SK-N-SH (cell line): ENCODE data around the gene EBP. TPM values are rescaled to one million over a fixed set of nuclear protein-coding genes. Genes with fewer than 3 reads are reported as not detected.

ENCODE experiments used
- CTCF ChIA-PET: fragments of 300-600, 350-600 bp; formaldehyde crosslinking; extraction: SDS; loops from one replicate; lab custom pipeline; 2021; lab: Yijun Ruan, JAX
- POLR2A ChIA-PET: fragments of 350-600 bp; sonication (Branson Sonifier 250); formaldehyde crosslinking; extraction: SDS; loops from one replicate; lab custom pipeline; 2020; ENCODE audit warnings: antibody characterized with exemption, inconsistent platforms; lab: Yijun Ruan, JAX
- DNase-seq: peaks from one replicate; pipeline ENCODE4 v3.0.0; 2012
- H2AFZ ChIP-seq: fragments of 200-600 bp; sonication (generic); 2 replicates; pipeline ENCODE4 v1.8.1; 2016; ENCODE audit warnings: antibody characterized with exemption, mild to moderate bottlenecking, low read depth
- H3F3A ChIP-seq: fragments of 200-600 bp; sonication (generic); replicated peaks from 2 replicates; pipeline ENCODE3; 2016; ENCODE audit warnings: antibody characterized with exemption, mild to moderate bottlenecking; ENCODE audit not compliant: insufficient read depth
- H3K27ac ChIP-seq, 2 experiments: fragments of 200-500 bp in 1 of 2; fragments of 200-600 bp in 1 of 2; sonication (Bioruptor generic) in 1 of 2; sonication (generic), shearing (Covaris generic) in 1 of 2; 2 replicates each; pipeline versions ENCODE4 v1.5.1 to v1.6.1; 2014 to 2016; ENCODE audit warnings: low read depth in 2 of 2, inconsistent platforms in 1 of 2, low read length in 1 of 2, mild to moderate bottlenecking in 1 of 2, mixed read lengths in 1 of 2
- H3K27me3 ChIP-seq: fragments of 200-600 bp; sonication (generic), shearing (Covaris generic); 2 replicates; pipeline ENCODE4 v1.6.1; 2016; ENCODE audit warnings: mixed run types; ENCODE audit not compliant: insufficient read depth
- H3K36me3 ChIP-seq, 2 experiments: fragments of 200-500 bp in 1 of 2; fragments of 200-600 bp in 1 of 2; sonication (Bioruptor generic) in 1 of 2; sonication (generic) in 1 of 2; replicated peaks in 1 of 2; 2 replicates each; pipeline versions ENCODE3 to v1.5.1; 2014 to 2016; ENCODE audit warnings: low read length in 1 of 2, mild to moderate bottlenecking in 1 of 2; ENCODE audit not compliant: insufficient read depth in 2 of 2, control insufficient read depth in 1 of 2
- H3K4me1 ChIP-seq, 2 experiments: fragments of 200-500 bp in 1 of 2; fragments of 200-600 bp in 1 of 2; sonication (Bioruptor generic) in 1 of 2; sonication (generic), shearing (Covaris generic) in 1 of 2; 2 replicates each; pipeline versions ENCODE4 v1.5.1 to v1.6.1; 2014 to 2016; ENCODE audit warnings: low read depth in 1 of 2, low read length in 1 of 2, mixed run types in 1 of 2; ENCODE audit not compliant: insufficient read depth in 2 of 2, control insufficient read depth in 1 of 2
- H3K4me2 ChIP-seq: fragments of 200-600 bp; sonication (generic), shearing (Covaris generic); 2 replicates; pipeline ENCODE4 v1.6.1; 2017; ENCODE audit warnings: mixed run types
- H3K4me3 ChIP-seq, 2 experiments: fragments of 200-500 bp in 1 of 2; fragments of 200-600 bp in 1 of 2; sonication (Bioruptor generic) in 1 of 2; sonication (generic), shearing (Covaris generic) in 1 of 2; 2 replicates each; pipeline versions ENCODE4 v1.5.1 to v1.8.1; 2014 to 2016; ENCODE audit warnings: low read depth in 2 of 2, inconsistent platforms in 1 of 2, low read length in 1 of 2, mild to moderate bottlenecking in 1 of 2, mixed read lengths in 1 of 2, moderate library complexity in 1 of 2
- H3K79me2 ChIP-seq: fragments of 200-600 bp; sonication (generic); 2 replicates; pipeline ENCODE4 v1.8.1; 2017; ENCODE audit warnings: mild to moderate bottlenecking; ENCODE audit not compliant: insufficient read depth
- H3K9ac ChIP-seq: fragments of 200-600 bp; sonication (generic); 2 replicates; pipeline ENCODE4 v1.6.1; 2017; ENCODE audit warnings: mixed run types
- H3K9me2 ChIP-seq: fragments of 200-600 bp; sonication (generic); 2 replicates; pipeline ENCODE4 v1.6.1; 2017; ENCODE audit warnings: mixed run types
- H3K9me3 ChIP-seq: fragments of 200-600 bp; sonication (generic); 2 replicates; pipeline ENCODE4 v1.6.1; 2017; ENCODE audit warnings: mixed run types, mild to moderate bottlenecking, moderate library complexity
- H4K20me1 ChIP-seq: fragments of 200-600 bp; sonication (generic); 2 replicates; pipeline ENCODE4 v1.6.1; 2017; ENCODE audit warnings: mild to moderate bottlenecking, mixed run types; ENCODE audit not compliant: insufficient read depth
- CHD2 ChIP-seq: fragments of 150-350 bp; IDR thresholded peaks from 2 replicates; pipeline ENCODE4 v1.6.1; 2018; ENCODE audit warnings: low read length; ENCODE audit not compliant: partially characterized antibody
- EZH2phosphoT487 ChIP-seq: fragments of 200-600 bp; sonication (generic); IDR thresholded peaks from 2 replicates; pipeline ENCODE4 v1.6.1; 2017; ENCODE audit warnings: low read depth, mixed run types, mild to moderate bottlenecking, antibody characterized with exemption, moderate library complexity, borderline replicate concordance
- FOXJ3 ChIP-seq: sonication (generic); formaldehyde crosslinking; IDR thresholded peaks from 2 replicates; pipeline ENCODE4 v1.5.1; 2020; ENCODE audit warnings: mild to moderate bottlenecking, missing genetic modification reagents
- FOXM1 ChIP-seq: IDR thresholded peaks from 2 replicates; pipeline ENCODE4 v1.4.0; 2012; ENCODE audit warnings: low read depth, mild to moderate bottlenecking
- GATA2 ChIP-seq: sonication (generic); formaldehyde crosslinking; IDR thresholded peaks from 2 replicates; pipeline ENCODE4 v1.5.0; 2020; ENCODE audit warnings: mild to moderate bottlenecking, missing genetic modification reagents
- MEF2A ChIP-seq: IDR thresholded peaks from 2 replicates; pipeline ENCODE4 v1.4.0; 2012; ENCODE audit warnings: low read depth, borderline replicate concordance
- NFIC ChIP-seq: IDR thresholded peaks from 2 replicates; pipeline ENCODE4 v1.4.0; 2012; ENCODE audit warnings: borderline replicate concordance
- POLR2AphosphoS5 ChIP-seq: IDR thresholded peaks from 2 replicates; pipeline ENCODE4 v1.6.1; 2012; ENCODE audit warnings: low read depth, low read length
- RCOR1 ChIP-seq: fragments of 150-350 bp; IDR thresholded peaks from 2 replicates; pipeline ENCODE4 v1.6.1; 2017; ENCODE audit warnings: antibody characterized with exemption, low read length
- RFX5 ChIP-seq: IDR thresholded peaks from 2 replicates; pipeline ENCODE4 v1.6.1; 2012; ENCODE audit warnings: mild to moderate bottlenecking, improper control_type of control experiment, low read length
- RXRA ChIP-seq: IDR thresholded peaks from 2 replicates; pipeline ENCODE4 v1.4.0; 2012; ENCODE audit warnings: low read depth, mild to moderate bottlenecking, borderline replicate concordance
- TAF1 ChIP-seq: IDR thresholded peaks from 2 replicates; pipeline ENCODE4 v1.6.1; 2012; ENCODE audit warnings: low read depth, mild to moderate bottlenecking, low read length, moderate library complexity, borderline replicate concordance
- USF2 ChIP-seq: fragments of 150-350 bp; IDR thresholded peaks from 2 replicates; pipeline ENCODE4 v1.6.1; 2017; ENCODE audit warnings: antibody characterized with exemption, low read length, low read depth, borderline replicate concordance
- WGBS: methylation state at CpG from one replicate; pipeline ENCODE4 v1.1.6; 2017; ENCODE audit warnings: low lambda C conversion rate; 5-methylcytosine and 5-hydroxymethylcytosine counted together
- polyA plus RNA-seq, 3 experiments: library from polyadenylated mRNA; depleted of rRNA; stranded (reverse); fragments of >200 nt; gene quantifications; 2 replicates each; pipeline ENCODE4 v1.2.3, GENCODE V29; 2012
- TF ChIP-seq, protein P1 (sequence below): IDR thresholded peaks from 2 replicates; pipeline ENCODE4 v1.4.0; 2012; ENCODE audit warnings: low read depth
- TF ChIP-seq, protein P2 (sequence below): fragments of 150-350 bp; IDR thresholded peaks from 2 replicates; pipeline ENCODE4 v1.6.1; 2016; ENCODE audit warnings: mild to moderate bottlenecking, low read depth, low read length

Gene EBP
- polyA plus RNA-seq, 1 of the 3 experiments (the other 2 are of a cell fraction), result 30.2 TPM

DNA sequence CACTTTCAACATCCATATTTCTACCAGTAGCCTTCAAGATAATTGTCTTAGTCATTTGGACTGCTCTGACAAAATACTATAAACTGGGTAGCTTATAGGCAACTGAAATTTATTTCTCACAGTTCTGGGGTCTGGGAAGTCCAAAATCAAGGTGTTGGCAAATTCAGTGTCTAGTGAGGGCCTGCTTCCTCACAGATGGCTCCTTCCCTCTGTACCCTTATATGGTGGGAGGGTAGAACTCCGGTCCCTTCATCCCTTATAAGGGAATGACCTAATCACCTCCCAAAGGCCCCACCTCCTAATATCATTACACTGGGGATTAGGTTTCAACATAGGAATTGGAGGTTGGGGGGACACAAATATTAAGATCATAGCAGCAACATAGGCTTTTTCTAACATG lies 10.6 kb downstream of the EBP start:
- H2AFZ ChIP-seq, result peak overlapping the region; percentile 48; the same call in 1 of the 2 replicates
- POLR2A ChIA-PET, result no interaction called here
- no peak overlapping the region for H3K9ac ChIP-seq

GRCh38 chrX:48533165-48533564 lies 11.6 kb downstream of the EBP start:
- Histone ChIP-seq H3K4me3 (no peak overlapping the region), H3K36me3 (no peaks in the 10 kb centered on the region), H3K9me3 (no peaks in the 10 kb centered on the region), H3K79me2 (no peaks in the 10 kb centered on the region), H4K20me1 (no peaks in the 10 kb centered on the region), H3K9me2 (no peaks in the 10 kb centered on the region), H3K27me3 (no peaks in the 10 kb centered on the region), H3K4me2 (no peak overlapping the region), H3K4me1 (no peaks in the 10 kb centered on the region), H3F3A (no peaks in the 10 kb centered on the region), H3K9ac (no peak overlapping the region), H3K27ac (no peak overlapping the region), H2AFZ (no peak overlapping the region)
- POLR2A ChIA-PET, result no interaction called here
- no peak for DNase-seq
- TF ChIP-seq RFX5, result no peak
- TF ChIP-seq, protein P1, sequence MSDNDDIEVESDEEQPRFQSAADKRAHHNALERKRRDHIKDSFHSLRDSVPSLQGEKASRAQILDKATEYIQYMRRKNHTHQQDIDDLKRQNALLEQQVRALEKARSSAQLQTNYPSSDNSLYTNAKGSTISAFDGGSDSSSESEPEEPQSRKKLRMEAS, result no peak
- no peak for TF ChIP-seq FOXM1
- TF ChIP-seq TAF1, result no peak
- no peak for TF ChIP-seq MEF2A
- no peak for TF ChIP-seq EZH2phosphoT487
- TF ChIP-seq NFIC, result no peak
- TF ChIP-seq, protein P2, sequence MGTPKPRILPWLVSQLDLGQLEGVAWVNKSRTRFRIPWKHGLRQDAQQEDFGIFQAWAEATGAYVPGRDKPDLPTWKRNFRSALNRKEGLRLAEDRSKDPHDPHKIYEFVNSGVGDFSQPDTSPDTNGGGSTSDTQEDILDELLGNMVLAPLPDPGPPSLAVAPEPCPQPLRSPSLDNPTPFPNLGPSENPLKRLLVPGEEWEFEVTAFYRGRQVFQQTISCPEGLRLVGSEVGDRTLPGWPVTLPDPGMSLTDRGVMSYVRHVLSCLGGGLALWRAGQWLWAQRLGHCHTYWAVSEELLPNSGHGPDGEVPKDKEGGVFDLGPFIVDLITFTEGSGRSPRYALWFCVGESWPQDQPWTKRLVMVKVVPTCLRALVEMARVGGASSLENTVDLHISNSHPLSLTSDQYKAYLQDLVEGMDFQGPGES, result no peak
- no peak for TF ChIP-seq GATA2 (CRISPR knock-in tag)
- no peak for TF ChIP-seq POLR2AphosphoS5
- TF ChIP-seq RXRA, result no peak
- TF ChIP-seq FOXJ3 (CRISPR knock-in tag), result no peak
- CTCF ChIA-PET, result no interaction called here
- 44% methylated on average over 3 of the region's 3 CpGs for WGBS

More for the DNA sequence above, 10.6 kb downstream of the EBP start:
- H3K79me2 ChIP-seq, result no peaks in the 10 kb centered on the region
- H3K27ac ChIP-seq, result peak overlapping the region in 1 of 2 experiments; percentile 49; a peak in 2 of 4 replicates
- H3K36me3 ChIP-seq, result no peaks in the 10 kb centered on the region
- no peak overlapping the region for H3K4me2 ChIP-seq
- no peaks in the 10 kb centered on the region for H4K20me1 ChIP-seq
- H3K4me1 ChIP-seq, result no peaks in the 10 kb centered on the region
- TF ChIP-seq CHD2 (no peak), RFX5 (no peak), USF2 (no peak), RCOR1 (no peak), NFIC (no peak)
- no peaks in the 10 kb centered on the region for H3F3A ChIP-seq
- no peaks in the 10 kb centered on the region; the same call in 1 of the 2 replicates for H3K27me3 ChIP-seq
- 42% methylated on average over 1 of the region's 1 CpG for WGBS
- CTCF ChIA-PET, result no interaction called here
- DNase-seq, result no peak
- no peaks in the 10 kb centered on the region for H3K9me3 ChIP-seq
- no peak overlapping the region for H3K4me3 ChIP-seq
- H3K9me2 ChIP-seq, result no peaks in the 10 kb centered on the region
